HepG2 (cell line): ENCODE data around the gene BPIFB6. TPM values are rescaled to one million over a fixed set of nuclear protein-coding genes. Genes with fewer than 3 reads are reported as not detected.
A peak's percentile ranks its signal among the peaks of the same experiment; 100 is the strongest.

Source experiments
- ATF6 ChIP-seq: sonication (generic); formaldehyde crosslinking; conservative IDR thresholded peaks from 2 replicates; pipeline ENCODE4 v1.4.0; 2020; ENCODE audit warnings: missing genetic modification reagents
- CEBPG ChIP-seq: IDR thresholded peaks from 2 replicates; pipeline ENCODE4 v1.6.1; 2016
- HCFC1 ChIP-seq: fragments of 150-350 bp; IDR thresholded peaks from 2 replicates; pipeline ENCODE4 v1.6.1; 2014; ENCODE audit warnings: low read depth, low read length
- IRX3 ChIP-seq: sonication (generic); formaldehyde crosslinking; IDR thresholded peaks from 2 replicates; pipeline ENCODE4 v1.8.1; 2023; ENCODE audit warnings: mild to moderate bottlenecking, low read depth, missing genetic modification reagents, borderline replicate concordance
- PBX3 ChIP-seq: sonication (generic); formaldehyde crosslinking; IDR thresholded peaks from 2 replicates; pipeline ENCODE4 v1.8.1; 2023; ENCODE audit warnings: missing genetic modification reagents, inconsistent platforms, borderline replicate concordance
- RERE ChIP-seq: IDR thresholded peaks from 2 replicates; pipeline ENCODE4 v1.6.1; 2016; ENCODE audit warnings: low read depth, missing genetic modification reagents, missing compliant biosample characterization
- SCMH1 ChIP-seq: sonication (generic); formaldehyde crosslinking; IDR thresholded peaks from 2 replicates; pipeline ENCODE4 v1.9.0; 2021; ENCODE audit warnings: missing genetic modification reagents, mild to moderate bottlenecking, borderline replicate concordance
- SUZ12 ChIP-seq: fragments of 150-350 bp; IDR thresholded peaks from 2 replicates; pipeline ENCODE4 v1.6.1; 2014; ENCODE audit warnings: low read depth, low read length
- TGIF2 ChIP-seq: IDR thresholded peaks from 2 replicates; pipeline ENCODE4 v1.6.1; 2016; ENCODE audit warnings: control low read depth, missing compliant biosample characterization
- ZMAT3 ChIP-seq: sonication (generic); formaldehyde crosslinking; conservative IDR thresholded peaks from 2 replicates; pipeline ENCODE4 v1.7.0; 2021; ENCODE audit warnings: missing genetic modification reagents
- ZNF10 ChIP-seq: sonication (generic); formaldehyde crosslinking; IDR thresholded peaks from 2 replicates; pipeline ENCODE4 v1.4.0; 2020; ENCODE audit warnings: mild to moderate bottlenecking, low read depth, missing genetic modification reagents, borderline replicate concordance
- ZNF24 ChIP-seq: fragments of 450-650 bp; IDR thresholded peaks from 2 replicates; pipeline ENCODE4 v1.6.1; 2017; ENCODE audit warnings: antibody characterized with exemption, mild to moderate bottlenecking
- ZNF552 ChIP-seq: sonication (generic); formaldehyde crosslinking; IDR thresholded peaks from 2 replicates; pipeline ENCODE4 v1.9.0; 2022; ENCODE audit warnings: missing genetic modification reagents, mild to moderate bottlenecking, borderline replicate concordance
- ZNF597 ChIP-seq: sonication (generic); formaldehyde crosslinking; IDR thresholded peaks from 2 replicates; pipeline ENCODE4 v1.5.0; 2020; ENCODE audit warnings: missing genetic modification reagents
- ZNF615 ChIP-seq: sonication (generic); formaldehyde crosslinking; IDR thresholded peaks from 2 replicates; pipeline ENCODE4 v1.5.0; 2020; ENCODE audit warnings: mild to moderate bottlenecking, missing genetic modification reagents, borderline replicate concordance
- ZSCAN25 ChIP-seq: sonication (generic); formaldehyde crosslinking; IDR thresholded peaks from 2 replicates; pipeline ENCODE4 v1.8.0; 2022; ENCODE audit warnings: mild to moderate bottlenecking, missing genetic modification reagents
- polyA plus RNA-seq, 8 experiments: library from polyadenylated mRNA; depleted of rRNA in 3 of 8; stranded (reverse) in 7 of 8; unstranded in 1 of 8; fragments of >200 nt; fragmentation: Illumina TruSeq in 4 of 8; extraction: Trizol in 4 of 8; gene quantifications; 2 replicates each; pipeline versions ENCODE4 v1.2.1 to v1.2.3, GENCODE V29; 2011 to 2016; ENCODE audit warnings: low read depth in 4 of 8, missing spikeins in 1 of 8, mixed read lengths in 1 of 8; ENCODE audit not compliant: insufficient read depth in 1 of 8
- total RNA-seq, 5 experiments: library from RNA; depleted of rRNA; stranded (reverse); fragments of >200 nt; fragmentation: Illumina TruSeq; extraction: Trizol; gene quantifications; 2 replicates each; pipeline ENCODE4 v1.2.3, GENCODE V29; 2016; ENCODE audit warnings: low read depth in 1 of 5
- TF ChIP-seq, protein P1 (sequence below): sonication (generic); formaldehyde crosslinking; IDR thresholded peaks from 2 replicates; pipeline ENCODE4 v1.5.1; 2020; ENCODE audit warnings: missing genetic modification reagents, mild to moderate bottlenecking, borderline replicate concordance
- TF ChIP-seq, protein P2 (sequence below): sonication (generic); formaldehyde crosslinking; IDR thresholded peaks from 2 replicates; pipeline ENCODE4 v1.5.0; 2020; ENCODE audit warnings: missing genetic modification reagents

BPIFB6 gene
- total and polyA plus RNA-seq, 2 of the 13 experiments (the other 11 are each of a cell fraction or from before 2014, with no cell fraction given), result 0.13 to 1.7 TPM

DNA sequence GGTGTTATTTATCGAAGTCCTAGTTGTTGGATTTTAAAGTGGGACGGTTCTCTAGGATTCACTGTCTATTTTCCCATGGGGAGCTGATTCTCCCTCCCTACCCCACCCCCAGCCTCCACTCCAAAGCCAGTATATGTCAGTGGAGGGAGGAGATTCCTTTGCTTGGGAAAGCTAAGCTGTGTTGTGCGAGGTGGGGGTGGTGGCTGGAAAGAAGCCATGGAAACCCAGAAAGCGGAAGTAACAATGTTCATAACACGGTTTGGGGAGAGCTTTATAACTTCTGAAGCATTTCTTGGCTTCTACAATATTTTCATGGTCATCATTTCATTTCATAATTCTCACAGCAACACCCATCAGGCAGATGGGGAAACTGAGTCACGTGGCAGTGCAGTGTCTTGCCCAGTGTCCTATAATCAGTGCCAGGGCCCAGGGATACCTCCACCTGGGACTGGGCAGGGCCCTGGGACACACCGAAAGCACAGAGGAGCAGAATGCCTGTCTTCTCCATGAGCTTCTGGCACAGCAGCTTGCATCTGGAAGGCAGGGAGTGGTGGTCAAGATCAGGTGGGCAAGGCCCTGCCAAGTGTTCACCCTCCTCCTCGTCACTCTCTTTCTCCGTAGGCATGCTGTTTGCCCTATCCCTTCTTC, 31.7 kb upstream of the BPIFB6 start (continued):
- TF ChIP-seq ATF6 (CRISPR knock-in tag), result no peak
- no peak for TF ChIP-seq TGIF2
- TF ChIP-seq ZMAT3 (CRISPR knock-in tag), result no peak
- TF ChIP-seq, protein P1, sequence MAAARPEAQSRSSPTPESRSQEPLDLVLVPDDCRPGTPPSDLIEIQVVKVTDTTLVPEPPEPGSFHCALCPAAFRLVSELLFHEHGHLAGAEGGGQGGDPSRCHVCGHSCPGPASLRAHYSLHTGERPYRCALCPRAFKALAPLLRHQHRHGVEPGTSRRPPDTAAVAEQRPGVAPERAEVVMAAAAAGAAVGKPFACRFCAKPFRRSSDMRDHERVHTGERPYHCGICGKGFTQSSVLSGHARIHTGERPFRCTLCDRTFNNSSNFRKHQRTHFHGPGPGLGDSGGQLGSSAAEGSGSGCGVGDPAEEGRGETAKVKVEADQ (CRISPR knock-in tag), result no peak
- TF ChIP-seq CEBPG (CRISPR knock-in tag), result peak; percentile 58
- TF ChIP-seq ZNF597 (CRISPR knock-in tag), result no peak
- no peak for TF ChIP-seq IRX3 (CRISPR knock-in tag)
- TF ChIP-seq SUZ12, result no peak
- no peak for TF ChIP-seq HCFC1
- TF ChIP-seq ZNF24, result no peak
- no peak for TF ChIP-seq ZNF10 (CRISPR knock-in tag)
- no peak for TF ChIP-seq ZNF552 (CRISPR knock-in tag)
- no peak for TF ChIP-seq ZNF615 (CRISPR knock-in tag)
- TF ChIP-seq ZSCAN25 (CRISPR knock-in tag), result no peak
- TF ChIP-seq, protein P2, sequence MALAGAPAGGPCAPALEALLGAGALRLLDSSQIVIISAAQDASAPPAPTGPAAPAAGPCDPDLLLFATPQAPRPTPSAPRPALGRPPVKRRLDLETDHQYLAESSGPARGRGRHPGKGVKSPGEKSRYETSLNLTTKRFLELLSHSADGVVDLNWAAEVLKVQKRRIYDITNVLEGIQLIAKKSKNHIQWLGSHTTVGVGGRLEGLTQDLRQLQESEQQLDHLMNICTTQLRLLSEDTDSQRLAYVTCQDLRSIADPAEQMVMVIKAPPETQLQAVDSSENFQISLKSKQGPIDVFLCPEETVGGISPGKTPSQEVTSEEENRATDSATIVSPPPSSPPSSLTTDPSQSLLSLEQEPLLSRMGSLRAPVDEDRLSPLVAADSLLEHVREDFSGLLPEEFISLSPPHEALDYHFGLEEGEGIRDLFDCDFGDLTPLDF, result no peak
- no peak for TF ChIP-seq PBX3 (CRISPR knock-in tag)
- no peak for TF ChIP-seq SCMH1 (CRISPR knock-in tag)
- no peak for TF ChIP-seq RERE (CRISPR knock-in tag)
